ENCODE results near the gene COLQ.

Gene COLQ

GRCh38 chr3:15520804-15521572 lies 518 bp downstream of the COLQ start:
- no peak for DNase-seq

- DNase-seq = peak in 2 of 56 donors; percentile 6 to 27
These were observed 1.3 kb downstream of the COLQ start for GRCh38 chr3:15520185-15520584.

GRCh38 chr3:15519096-15519495 lies 2.4 kb downstream of the COLQ start:
- no peak for DNase-seq

GRCh38 chr3:15514663-15515340 lies 6.7 kb downstream of the COLQ start:
- DNase-seq = no peak

GRCh38 chr3:15513810-15514662 lies 7.5 kb downstream of the COLQ start:
- no peak for DNase-seq

GRCh38 chr3:15513116-15513515 lies 8.4 kb downstream of the COLQ start:
- no peak for DNase-seq

- DNase-seq = peak in 36 of 56 donors; percentile 2 to 79 (median 35)
These were observed 9.3 kb downstream of the COLQ start for GRCh38 chr3:15512166-15512565.

- DNase-seq = no peak
These were observed 10.3 kb downstream of the COLQ start for GRCh38 chr3:15511156-15511555.

- DNase-seq = no peak
These were observed 11.0 kb downstream of the COLQ start for GRCh38 chr3:15510493-15510892.

GRCh38 chr3:15506571-15506970 lies 14.9 kb downstream of the COLQ start:
- no peak for DNase-seq

GRCh38 chr3:15505479-15506165 lies 15.9 kb downstream of the COLQ start:
- no peak for DNase-seq

- no peak for DNase-seq
These were observed 18.9 kb downstream of the COLQ start for GRCh38 chr3:15502616-15503015.

GRCh38 chr3:15501126-15501525 lies 20.4 kb downstream of the COLQ start:
- no peak for DNase-seq

- no peak for DNase-seq
These were observed 21.3 kb downstream of the COLQ start for GRCh38 chr3:15500107-15500724.

GRCh38 chr3:15499536-15499935 lies 22.0 kb downstream of the COLQ start:
- DNase-seq = no peak

GRCh38 chr3:15498431-15499214 lies 22.9 kb downstream of the COLQ start:
- DNase-seq = no peak

- no peak for DNase-seq
These were observed 23.5 kb downstream of the COLQ start for GRCh38 chr3:15497964-15498363.

- no peak for DNase-seq
These were observed 25.2 kb downstream of the COLQ start for GRCh38 chr3:15496341-15496664.

- DNase-seq = no peak
These were observed 25.8 kb downstream of the COLQ start for GRCh38 chr3:15495461-15496340.

All from amygdala (tissue), 56 donors.